BJ (cell line): Measurements from ENCODE around the gene NUDT10. TPM values are rescaled to one million over a fixed set of nuclear protein-coding genes. Genes with fewer than 3 reads are reported as not detected.
A peak's percentile ranks its signal among the peaks of the same experiment; 100 is the strongest.

ENCODE experiments used
- CTCF ChIA-PET: fragments of 350-600 bp; formaldehyde crosslinking; extraction: SDS; loops from one replicate; lab custom pipeline; 2021; ENCODE audit warnings: antibody characterized with exemption, inconsistent platforms; lab: Yijun Ruan, JAX
- POLR2A ChIA-PET: fragments of 300-600 bp; sonication (Branson Sonifier 250); formaldehyde crosslinking; extraction: SDS; loops from one replicate; lab custom pipeline; 2021; ENCODE audit warnings: antibody characterized with exemption; lab: Charles Lee
- DNase-seq: peaks from one replicate; pipeline ENCODE4 v3.0.0-alpha.2; 2011; ENCODE audit warnings: low read depth
- H3K27me3 ChIP-seq: 2 replicates; pipeline ENCODE4 v1.6.0; 2011; ENCODE audit warnings: low read length; ENCODE audit not compliant: control insufficient read depth, insufficient read depth
- H3K36me3 ChIP-seq: 2 replicates; pipeline ENCODE4 v1.5.1; 2011; ENCODE audit warnings: low read length; ENCODE audit not compliant: control insufficient read depth, insufficient read depth
- H3K4me3 ChIP-seq: 2 replicates; pipeline ENCODE4 v1.5.1; 2011; ENCODE audit warnings: low read depth, mild to moderate bottlenecking, control low read depth, low read length
- polyA plus RNA-seq: library from polyadenylated mRNA; depleted of rRNA; stranded (reverse); fragments of >200 nt; gene quantifications from 2 replicates; pipeline ENCODE4 v1.2.3, GENCODE V29; 2011; rRNA removed
- TF ChIP-seq, protein P1 (sequence below): IDR thresholded peaks from 2 replicates; pipeline ENCODE4 v1.5.1; 2011; ENCODE audit warnings: low read depth, mild to moderate bottlenecking, control low read depth, inconsistent platforms, low read length, moderate library complexity; ENCODE audit not compliant: insufficient read depth

Gene NUDT10
- polyA plus RNA-seq, 1 experiment, result 0.15 TPM

DNA sequence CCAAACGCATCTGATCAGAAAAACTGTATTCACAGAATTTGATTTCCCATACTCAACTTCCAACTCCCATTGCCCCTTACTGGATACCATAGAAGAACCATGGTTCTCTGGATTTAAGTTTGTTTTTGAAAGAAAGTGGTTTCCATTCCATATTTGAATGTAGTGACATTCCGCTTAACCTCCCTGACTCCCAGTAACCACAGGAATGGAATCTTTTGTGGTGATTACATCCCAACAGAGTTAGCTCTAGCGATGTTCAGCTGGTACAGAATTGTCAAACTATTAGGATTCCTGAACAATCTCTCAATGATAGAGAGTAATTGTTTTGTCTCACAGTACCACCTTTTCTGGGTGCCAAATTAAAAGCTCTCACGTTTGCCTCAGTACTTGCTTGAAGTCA is 1.7 kb downstream of the NUDT10 start:
- Histone ChIP-seq H3K4me3 (no peak overlapping the region), H3K27me3 (no peaks in the 10 kb centered on the region), H3K36me3 (no peaks in the 10 kb centered on the region)
- ChIA-PET POLR2A (no interaction called here), CTCF (no interaction called here)
- DNase-seq, result no peak
- TF ChIP-seq, protein P1, sequence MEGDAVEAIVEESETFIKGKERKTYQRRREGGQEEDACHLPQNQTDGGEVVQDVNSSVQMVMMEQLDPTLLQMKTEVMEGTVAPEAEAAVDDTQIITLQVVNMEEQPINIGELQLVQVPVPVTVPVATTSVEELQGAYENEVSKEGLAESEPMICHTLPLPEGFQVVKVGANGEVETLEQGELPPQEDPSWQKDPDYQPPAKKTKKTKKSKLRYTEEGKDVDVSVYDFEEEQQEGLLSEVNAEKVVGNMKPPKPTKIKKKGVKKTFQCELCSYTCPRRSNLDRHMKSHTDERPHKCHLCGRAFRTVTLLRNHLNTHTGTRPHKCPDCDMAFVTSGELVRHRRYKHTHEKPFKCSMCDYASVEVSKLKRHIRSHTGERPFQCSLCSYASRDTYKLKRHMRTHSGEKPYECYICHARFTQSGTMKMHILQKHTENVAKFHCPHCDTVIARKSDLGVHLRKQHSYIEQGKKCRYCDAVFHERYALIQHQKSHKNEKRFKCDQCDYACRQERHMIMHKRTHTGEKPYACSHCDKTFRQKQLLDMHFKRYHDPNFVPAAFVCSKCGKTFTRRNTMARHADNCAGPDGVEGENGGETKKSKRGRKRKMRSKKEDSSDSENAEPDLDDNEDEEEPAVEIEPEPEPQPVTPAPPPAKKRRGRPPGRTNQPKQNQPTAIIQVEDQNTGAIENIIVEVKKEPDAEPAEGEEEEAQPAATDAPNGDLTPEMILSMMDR, result no peak

DNA sequence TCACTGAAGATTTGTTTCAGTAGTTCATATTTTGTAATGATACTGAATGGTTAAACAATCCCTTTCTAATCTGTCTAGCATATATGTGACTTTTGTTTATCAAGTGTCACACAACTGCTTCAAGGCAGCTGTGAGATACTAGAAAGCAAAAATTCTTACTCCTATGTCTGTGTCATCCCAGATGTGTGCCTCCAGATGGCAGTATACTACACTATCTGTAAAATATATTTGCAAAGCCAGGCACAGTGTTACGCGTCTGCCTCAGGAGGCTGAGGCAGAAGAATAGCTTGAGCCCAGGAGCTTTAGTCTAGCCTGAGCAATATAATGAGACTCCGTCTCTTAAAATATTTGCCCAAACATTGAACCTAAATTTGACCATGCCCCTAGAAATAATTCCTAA is 4.0 kb downstream of the NUDT10 start:
- POLR2A ChIA-PET, result interaction anchor here (0.6 kb wide), 1 partner anchor 636 kb away, joined by 3 read pairs; no protein-coding TSS in a partner anchor
- CTCF ChIA-PET, result interaction anchor here (0.6 to 2.3 kb wide), 4 partner anchors 33 to 124 kb away, joined by 3 to 17 read pairs (median 4); no protein-coding TSS in a partner anchor

DNA sequence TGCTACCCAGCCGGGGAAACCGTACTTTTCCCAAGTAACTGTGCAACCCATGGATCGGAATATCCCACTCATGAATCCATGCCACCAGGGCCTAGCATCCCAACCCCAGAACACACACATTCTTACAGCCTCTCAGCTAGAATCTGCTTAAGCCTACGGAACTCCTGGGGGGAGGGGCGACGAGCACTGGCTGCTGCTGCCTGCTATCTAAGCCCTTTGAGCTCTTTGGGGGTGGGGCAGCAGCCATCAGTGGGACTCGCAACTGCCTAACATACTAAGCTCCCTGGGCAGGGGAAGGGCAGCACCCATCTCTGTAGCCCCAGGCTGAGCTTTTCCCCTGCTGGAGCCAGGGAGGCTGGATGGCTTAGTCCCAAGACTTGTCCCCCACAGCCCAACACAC is 28.6 kb downstream of the NUDT10 start:
- TF ChIP-seq, protein P1, result no peak
- CTCF ChIA-PET, result no interaction called here
- no peak for DNase-seq
- Histone ChIP-seq H3K36me3 (no peaks in the 10 kb centered on the region), H3K27me3 (no peaks in the 10 kb centered on the region), H3K4me3 (no peak overlapping the region)
- POLR2A ChIA-PET, result no interaction called here

More for the DNA sequence above, 4.0 kb downstream of the NUDT10 start:
- Histone ChIP-seq H3K36me3 (no peaks in the 10 kb centered on the region), H3K27me3 (no peaks in the 10 kb centered on the region), H3K4me3 (no peak overlapping the region)
- TF ChIP-seq, protein P1, result peak; percentile 59
- DNase-seq, result no peak

DNA sequence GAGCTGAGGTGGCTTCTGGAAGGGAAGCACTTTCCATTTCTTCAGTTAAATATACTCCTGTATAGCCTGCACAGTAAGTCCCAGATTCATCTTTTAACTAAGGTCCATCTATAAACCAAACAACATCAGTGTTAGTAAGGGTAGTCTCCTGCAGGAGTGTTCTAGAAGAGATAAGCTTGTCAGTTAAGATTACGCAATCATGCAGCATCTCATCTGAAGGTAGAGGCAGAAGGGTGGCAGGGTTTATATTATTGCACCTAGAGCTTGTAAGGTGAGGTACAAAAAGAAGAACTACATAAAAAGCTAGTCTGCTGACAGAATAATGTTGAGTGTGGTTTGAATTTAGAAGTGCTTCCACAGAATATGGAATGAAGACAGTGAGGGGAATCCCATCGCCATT is 44.0 kb downstream of the NUDT10 start:
- TF ChIP-seq, protein P1, result no peak
- H3K27me3 ChIP-seq, result no peaks in the 10 kb centered on the region
- no peaks in the 10 kb centered on the region for H3K36me3 ChIP-seq
- H3K4me3 ChIP-seq, result no peak overlapping the region
- POLR2A ChIA-PET, result no interaction called here
- CTCF ChIA-PET, result no interaction called here
- DNase-seq, result no peak

Other genes with a start within 250 kb of the NUDT10 start
- gene NUDT11, start 163.8 kb downstream of the NUDT10 start, polyA plus RNA-seq, result 5.6 and 7.7 TPM in 2 replicates